ENCODE measurements around the gene TTLL8. TPM values are rescaled to one million over a fixed set of nuclear protein-coding genes. Genes with fewer than 3 reads are reported as not detected.

TTLL8 gene
- total and polyA plus RNA-seq, 2 of the 8 experiments (the other 6 are each of a cell fraction or from before 2014, with no cell fraction given), result not detected

DNA sequence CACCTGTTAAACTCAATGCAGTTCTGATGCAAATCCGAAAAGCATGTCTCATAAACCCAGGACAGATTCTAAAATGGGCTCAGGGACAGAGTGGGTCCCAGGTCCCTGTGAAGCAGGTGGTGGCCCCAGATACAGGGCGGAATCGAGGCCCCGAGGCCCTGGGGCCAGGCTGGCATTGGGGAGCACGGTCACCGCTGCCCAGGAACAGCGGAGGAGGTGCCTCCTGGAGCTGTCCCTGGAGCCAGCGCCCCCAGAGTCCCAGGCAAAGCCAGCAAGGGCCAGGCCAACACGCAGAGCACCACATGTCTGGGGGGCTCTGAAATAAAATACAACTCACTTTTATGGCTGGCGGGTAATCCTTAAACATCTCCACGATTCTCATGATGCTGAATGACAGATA is 10.0 kb upstream of the TTLL8 start (continued):
- TF ChIP-seq, protein P1, sequence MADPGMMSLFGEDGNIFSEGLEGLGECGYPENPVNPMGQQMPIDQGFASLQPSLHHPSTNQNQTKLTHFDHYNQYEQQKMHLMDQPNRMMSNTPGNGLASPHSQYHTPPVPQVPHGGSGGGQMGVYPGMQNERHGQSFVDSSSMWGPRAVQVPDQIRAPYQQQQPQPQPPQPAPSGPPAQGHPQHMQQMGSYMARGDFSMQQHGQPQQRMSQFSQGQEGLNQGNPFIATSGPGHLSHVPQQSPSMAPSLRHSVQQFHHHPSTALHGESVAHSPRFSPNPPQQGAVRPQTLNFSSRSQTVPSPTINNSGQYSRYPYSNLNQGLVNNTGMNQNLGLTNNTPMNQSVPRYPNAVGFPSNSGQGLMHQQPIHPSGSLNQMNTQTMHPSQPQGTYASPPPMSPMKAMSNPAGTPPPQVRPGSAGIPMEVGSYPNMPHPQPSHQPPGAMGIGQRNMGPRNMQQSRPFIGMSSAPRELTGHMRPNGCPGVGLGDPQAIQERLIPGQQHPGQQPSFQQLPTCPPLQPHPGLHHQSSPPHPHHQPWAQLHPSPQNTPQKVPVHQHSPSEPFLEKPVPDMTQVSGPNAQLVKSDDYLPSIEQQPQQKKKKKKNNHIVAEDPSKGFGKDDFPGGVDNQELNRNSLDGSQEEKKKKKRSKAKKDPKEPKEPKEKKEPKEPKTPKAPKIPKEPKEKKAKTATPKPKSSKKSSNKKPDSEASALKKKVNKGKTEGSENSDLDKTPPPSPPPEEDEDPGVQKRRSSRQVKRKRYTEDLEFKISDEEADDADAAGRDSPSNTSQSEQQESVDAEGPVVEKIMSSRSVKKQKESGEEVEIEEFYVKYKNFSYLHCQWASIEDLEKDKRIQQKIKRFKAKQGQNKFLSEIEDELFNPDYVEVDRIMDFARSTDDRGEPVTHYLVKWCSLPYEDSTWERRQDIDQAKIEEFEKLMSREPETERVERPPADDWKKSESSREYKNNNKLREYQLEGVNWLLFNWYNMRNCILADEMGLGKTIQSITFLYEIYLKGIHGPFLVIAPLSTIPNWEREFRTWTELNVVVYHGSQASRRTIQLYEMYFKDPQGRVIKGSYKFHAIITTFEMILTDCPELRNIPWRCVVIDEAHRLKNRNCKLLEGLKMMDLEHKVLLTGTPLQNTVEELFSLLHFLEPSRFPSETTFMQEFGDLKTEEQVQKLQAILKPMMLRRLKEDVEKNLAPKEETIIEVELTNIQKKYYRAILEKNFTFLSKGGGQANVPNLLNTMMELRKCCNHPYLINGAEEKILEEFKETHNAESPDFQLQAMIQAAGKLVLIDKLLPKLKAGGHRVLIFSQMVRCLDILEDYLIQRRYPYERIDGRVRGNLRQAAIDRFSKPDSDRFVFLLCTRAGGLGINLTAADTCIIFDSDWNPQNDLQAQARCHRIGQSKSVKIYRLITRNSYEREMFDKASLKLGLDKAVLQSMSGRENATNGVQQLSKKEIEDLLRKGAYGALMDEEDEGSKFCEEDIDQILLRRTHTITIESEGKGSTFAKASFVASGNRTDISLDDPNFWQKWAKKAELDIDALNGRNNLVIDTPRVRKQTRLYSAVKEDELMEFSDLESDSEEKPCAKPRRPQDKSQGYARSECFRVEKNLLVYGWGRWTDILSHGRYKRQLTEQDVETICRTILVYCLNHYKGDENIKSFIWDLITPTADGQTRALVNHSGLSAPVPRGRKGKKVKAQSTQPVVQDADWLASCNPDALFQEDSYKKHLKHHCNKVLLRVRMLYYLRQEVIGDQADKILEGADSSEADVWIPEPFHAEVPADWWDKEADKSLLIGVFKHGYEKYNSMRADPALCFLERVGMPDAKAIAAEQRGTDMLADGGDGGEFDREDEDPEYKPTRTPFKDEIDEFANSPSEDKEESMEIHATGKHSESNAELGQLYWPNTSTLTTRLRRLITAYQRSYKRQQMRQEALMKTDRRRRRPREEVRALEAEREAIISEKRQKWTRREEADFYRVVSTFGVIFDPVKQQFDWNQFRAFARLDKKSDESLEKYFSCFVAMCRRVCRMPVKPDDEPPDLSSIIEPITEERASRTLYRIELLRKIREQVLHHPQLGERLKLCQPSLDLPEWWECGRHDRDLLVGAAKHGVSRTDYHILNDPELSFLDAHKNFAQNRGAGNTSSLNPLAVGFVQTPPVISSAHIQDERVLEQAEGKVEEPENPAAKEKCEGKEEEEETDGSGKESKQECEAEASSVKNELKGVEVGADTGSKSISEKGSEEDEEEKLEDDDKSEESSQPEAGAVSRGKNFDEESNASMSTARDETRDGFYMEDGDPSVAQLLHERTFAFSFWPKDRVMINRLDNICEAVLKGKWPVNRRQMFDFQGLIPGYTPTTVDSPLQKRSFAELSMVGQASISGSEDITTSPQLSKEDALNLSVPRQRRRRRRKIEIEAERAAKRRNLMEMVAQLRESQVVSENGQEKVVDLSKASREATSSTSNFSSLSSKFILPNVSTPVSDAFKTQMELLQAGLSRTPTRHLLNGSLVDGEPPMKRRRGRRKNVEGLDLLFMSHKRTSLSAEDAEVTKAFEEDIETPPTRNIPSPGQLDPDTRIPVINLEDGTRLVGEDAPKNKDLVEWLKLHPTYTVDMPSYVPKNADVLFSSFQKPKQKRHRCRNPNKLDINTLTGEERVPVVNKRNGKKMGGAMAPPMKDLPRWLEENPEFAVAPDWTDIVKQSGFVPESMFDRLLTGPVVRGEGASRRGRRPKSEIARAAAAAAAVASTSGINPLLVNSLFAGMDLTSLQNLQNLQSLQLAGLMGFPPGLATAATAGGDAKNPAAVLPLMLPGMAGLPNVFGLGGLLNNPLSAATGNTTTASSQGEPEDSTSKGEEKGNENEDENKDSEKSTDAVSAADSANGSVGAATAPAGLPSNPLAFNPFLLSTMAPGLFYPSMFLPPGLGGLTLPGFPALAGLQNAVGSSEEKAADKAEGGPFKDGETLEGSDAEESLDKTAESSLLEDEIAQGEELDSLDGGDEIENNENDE (IDR thresholded peaks at IDR 0.05; ENCODE audit: insufficient replicate concordance, low read length), result no peak

All from H1 (cell line).